Measurements from ENCODE around the gene TRAF1. TPM values are rescaled to one million over a fixed set of nuclear protein-coding genes. Genes with fewer than 3 reads are reported as not detected.
A peak's percentile ranks its signal among the peaks of the same experiment; 100 is the strongest.

Gene TRAF1
- total and polyA plus RNA-seq, 2 of the 13 experiments (the other 11 are each of a cell fraction or from before 2014, with no cell fraction given) = 0.44 to 1.0 TPM

GRCh38 chr9:120928483-120929228 is 2.1 kb upstream of the TRAF1 start (continued):
- no peak for TF ChIP-seq ZFP36L1 (CRISPR knock-in tag; IDR thresholded peaks at IDR 0.05)
- TF ChIP-seq MAFK (conservative IDR thresholded peaks at IDR 0.05 in 1 of 2, IDR thresholded peaks at IDR 0.05 in 1 of 2; ENCODE audit: low read length in 2 of 2) = no peak
- no peak for TF ChIP-seq TBX3 (IDR thresholded peaks at IDR 0.05; ENCODE audit: borderline replicate concordance)
- TF ChIP-seq, protein P1, sequence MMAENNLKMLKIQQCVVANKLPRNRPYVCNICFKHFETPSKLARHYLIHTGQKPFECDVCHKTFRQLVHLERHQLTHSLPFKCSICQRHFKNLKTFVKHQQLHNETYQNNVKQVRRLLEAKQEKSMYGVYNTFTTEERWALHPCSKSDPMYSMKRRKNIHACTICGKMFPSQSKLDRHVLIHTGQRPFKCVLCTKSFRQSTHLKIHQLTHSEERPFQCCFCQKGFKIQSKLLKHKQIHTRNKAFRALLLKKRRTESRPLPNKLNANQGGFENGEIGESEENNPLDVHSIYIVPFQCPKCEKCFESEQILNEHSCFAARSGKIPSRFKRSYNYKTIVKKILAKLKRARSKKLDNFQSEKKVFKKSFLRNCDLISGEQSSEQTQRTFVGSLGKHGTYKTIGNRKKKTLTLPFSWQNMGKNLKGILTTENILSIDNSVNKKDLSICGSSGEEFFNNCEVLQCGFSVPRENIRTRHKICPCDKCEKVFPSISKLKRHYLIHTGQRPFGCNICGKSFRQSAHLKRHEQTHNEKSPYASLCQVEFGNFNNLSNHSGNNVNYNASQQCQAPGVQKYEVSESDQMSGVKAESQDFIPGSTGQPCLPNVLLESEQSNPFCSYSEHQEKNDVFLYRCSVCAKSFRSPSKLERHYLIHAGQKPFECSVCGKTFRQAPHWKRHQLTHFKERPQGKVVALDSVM (CRISPR knock-in tag; IDR thresholded peaks at IDR 0.05) = no peak
- TF ChIP-seq HCFC1 (IDR thresholded peaks at IDR 0.05; ENCODE audit: low read depth, low read length) = no peak
- no peak for TF ChIP-seq SIN3B (IDR thresholded peaks at IDR 0.05; ENCODE audit: low read length)
- no peak for TF ChIP-seq SMYD3 (CRISPR knock-in tag; IDR thresholded peaks at IDR 0.05)
- no peak for TF ChIP-seq ADNP (CRISPR knock-in tag; IDR thresholded peaks at IDR 0.05)
- TF ChIP-seq SAP130 (CRISPR knock-in tag; IDR thresholded peaks at IDR 0.05; ENCODE audit: low read depth) = peak; percentile 39; the same call in 1 of the 2 replicates
- peak; percentile 47; the same call in 1 of the 2 replicates for TF ChIP-seq ZNF777 (CRISPR knock-in tag; IDR thresholded peaks at IDR 0.05)
- TF ChIP-seq, protein P2, sequence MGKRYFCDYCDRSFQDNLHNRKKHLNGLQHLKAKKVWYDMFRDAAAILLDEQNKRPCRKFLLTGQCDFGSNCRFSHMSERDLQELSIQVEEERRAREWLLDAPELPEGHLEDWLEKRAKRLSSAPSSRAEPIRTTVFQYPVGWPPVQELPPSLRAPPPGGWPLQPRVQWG (CRISPR knock-in tag; IDR thresholded peaks at IDR 0.05; ENCODE audit: borderline replicate concordance, low read depth) = no peak
- TF ChIP-seq, protein P3, sequence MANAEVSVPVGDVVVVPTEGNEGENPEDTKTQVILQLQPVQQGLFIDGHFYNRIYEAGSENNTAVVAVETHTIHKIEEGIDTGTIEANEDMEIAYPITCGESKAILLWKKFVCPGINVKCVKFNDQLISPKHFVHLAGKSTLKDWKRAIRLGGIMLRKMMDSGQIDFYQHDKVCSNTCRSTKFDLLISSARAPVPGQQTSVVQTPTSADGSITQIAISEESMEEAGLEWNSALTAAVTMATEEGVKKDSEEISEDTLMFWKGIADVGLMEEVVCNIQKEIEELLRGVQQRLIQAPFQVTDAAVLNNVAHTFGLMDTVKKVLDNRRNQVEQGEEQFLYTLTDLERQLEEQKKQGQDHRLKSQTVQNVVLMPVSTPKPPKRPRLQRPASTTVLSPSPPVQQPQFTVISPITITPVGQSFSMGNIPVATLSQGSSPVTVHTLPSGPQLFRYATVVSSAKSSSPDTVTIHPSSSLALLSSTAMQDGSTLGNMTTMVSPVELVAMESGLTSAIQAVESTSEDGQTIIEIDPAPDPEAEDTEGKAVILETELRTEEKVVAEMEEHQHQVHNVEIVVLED (CRISPR knock-in tag; IDR thresholded peaks at IDR 0.05; ENCODE audit: borderline replicate concordance) = peak; percentile 51
- TF ChIP-seq, protein P4, sequence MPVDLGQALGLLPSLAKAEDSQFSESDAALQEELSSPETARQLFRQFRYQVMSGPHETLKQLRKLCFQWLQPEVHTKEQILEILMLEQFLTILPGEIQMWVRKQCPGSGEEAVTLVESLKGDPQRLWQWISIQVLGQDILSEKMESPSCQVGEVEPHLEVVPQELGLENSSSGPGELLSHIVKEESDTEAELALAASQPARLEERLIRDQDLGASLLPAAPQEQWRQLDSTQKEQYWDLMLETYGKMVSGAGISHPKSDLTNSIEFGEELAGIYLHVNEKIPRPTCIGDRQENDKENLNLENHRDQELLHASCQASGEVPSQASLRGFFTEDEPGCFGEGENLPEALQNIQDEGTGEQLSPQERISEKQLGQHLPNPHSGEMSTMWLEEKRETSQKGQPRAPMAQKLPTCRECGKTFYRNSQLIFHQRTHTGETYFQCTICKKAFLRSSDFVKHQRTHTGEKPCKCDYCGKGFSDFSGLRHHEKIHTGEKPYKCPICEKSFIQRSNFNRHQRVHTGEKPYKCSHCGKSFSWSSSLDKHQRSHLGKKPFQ (CRISPR knock-in tag; IDR thresholded peaks at IDR 0.05; ENCODE audit: insufficient replicate concordance) = no peak
- peak; percentile 27; the same call in 1 of the 2 replicates for TF ChIP-seq ISL2 (CRISPR knock-in tag; IDR thresholded peaks at IDR 0.05)
- TF ChIP-seq PHF8 (CRISPR knock-in tag; IDR thresholded peaks at IDR 0.05) = peak; percentile 71
- TF ChIP-seq FOXK2 (IDR thresholded peaks at IDR 0.05) = no peak
- no peak for TF ChIP-seq HOMEZ (CRISPR knock-in tag; IDR thresholded peaks at IDR 0.05; ENCODE audit: low read depth)
- no peak for TF ChIP-seq SMARCC2 (IDR thresholded peaks at IDR 0.05)
- no peak for TF ChIP-seq ZKSCAN5 (CRISPR knock-in tag; IDR thresholded peaks at IDR 0.05)
- TF ChIP-seq ZNF329 (CRISPR knock-in tag; IDR thresholded peaks at IDR 0.05; ENCODE audit: low read depth) = no peak
- peak; percentile 57 for TF ChIP-seq HNRNPLL (IDR thresholded peaks at IDR 0.05; ENCODE audit: low read depth, low read length, poor library complexity, severe bottlenecking)
- no peak; the same call in 1 of the 2 replicates for TF ChIP-seq SOX13 (IDR thresholded peaks at IDR 0.05)
- TF ChIP-seq SOX13 (CRISPR knock-in tag; conservative IDR thresholded peaks at IDR 0.05 in 1 of 2, IDR thresholded peaks at IDR 0.05 in 1 of 2) = no peak
- no peak for TF ChIP-seq ZNF432 (CRISPR knock-in tag; IDR thresholded peaks at IDR 0.05; ENCODE audit: borderline replicate concordance)

Measured in HepG2 (cell line).